Retinal pigment epithelial cell (primary cell): Measurements from ENCODE around the gene EYA4.

ENCODE experiments used
- DNase-seq: peaks from one replicate; pipeline ENCODE4 v3.0.0-alpha.2; 2010; ENCODE audit warnings: low read depth
- H3K4me3 ChIP-seq: 2 replicates; pipeline ENCODE4 v1.5.1; 2011; ENCODE audit warnings: mild to moderate bottlenecking, low read length, control low read depth, moderate library complexity
- TF ChIP-seq, protein P1 (sequence below): conservative IDR thresholded peaks from 2 replicates; pipeline ENCODE4 v1.5.1; 2011; ENCODE audit warnings: low read depth, low read length, control low read depth, inconsistent platforms

EYA4 gene

GRCh38 chr6:133446789-133447188, 205.6 kb downstream of the EYA4 start:
- TF ChIP-seq, protein P1, sequence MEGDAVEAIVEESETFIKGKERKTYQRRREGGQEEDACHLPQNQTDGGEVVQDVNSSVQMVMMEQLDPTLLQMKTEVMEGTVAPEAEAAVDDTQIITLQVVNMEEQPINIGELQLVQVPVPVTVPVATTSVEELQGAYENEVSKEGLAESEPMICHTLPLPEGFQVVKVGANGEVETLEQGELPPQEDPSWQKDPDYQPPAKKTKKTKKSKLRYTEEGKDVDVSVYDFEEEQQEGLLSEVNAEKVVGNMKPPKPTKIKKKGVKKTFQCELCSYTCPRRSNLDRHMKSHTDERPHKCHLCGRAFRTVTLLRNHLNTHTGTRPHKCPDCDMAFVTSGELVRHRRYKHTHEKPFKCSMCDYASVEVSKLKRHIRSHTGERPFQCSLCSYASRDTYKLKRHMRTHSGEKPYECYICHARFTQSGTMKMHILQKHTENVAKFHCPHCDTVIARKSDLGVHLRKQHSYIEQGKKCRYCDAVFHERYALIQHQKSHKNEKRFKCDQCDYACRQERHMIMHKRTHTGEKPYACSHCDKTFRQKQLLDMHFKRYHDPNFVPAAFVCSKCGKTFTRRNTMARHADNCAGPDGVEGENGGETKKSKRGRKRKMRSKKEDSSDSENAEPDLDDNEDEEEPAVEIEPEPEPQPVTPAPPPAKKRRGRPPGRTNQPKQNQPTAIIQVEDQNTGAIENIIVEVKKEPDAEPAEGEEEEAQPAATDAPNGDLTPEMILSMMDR = no peak
- H3K4me3 ChIP-seq = no peak overlapping the region
- DNase-seq = no peak

- TF ChIP-seq, protein P1 = no peak
- no peak for DNase-seq
- no peak overlapping the region for H3K4me3 ChIP-seq
These were observed 206.8 kb downstream of the EYA4 start for GRCh38 chr6:133447924-133448323.

DNA sequence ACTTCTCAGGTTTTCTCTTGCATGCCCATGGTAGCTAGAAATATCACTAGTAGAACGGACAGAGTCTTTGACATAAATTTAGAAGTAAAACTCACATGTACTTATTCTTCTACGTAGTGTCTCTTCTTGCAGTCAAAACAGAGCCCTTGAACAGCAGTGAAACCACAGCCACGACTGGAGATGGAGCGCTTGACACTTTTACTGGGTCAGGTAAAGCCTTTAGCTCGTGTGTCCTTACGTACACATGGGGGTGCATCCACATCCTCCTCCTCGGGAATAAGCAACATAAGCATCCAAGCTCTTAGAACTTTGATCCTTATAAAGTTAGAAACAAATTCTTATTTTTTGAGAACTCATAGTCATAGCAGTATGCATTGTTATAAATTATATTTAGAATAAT, 215.3 kb downstream of the EYA4 start:
- H3K4me3 ChIP-seq = no peak overlapping the region
- TF ChIP-seq, protein P1 = no peak
- no peak for DNase-seq

GRCh38 chr6:133456944-133457343, 215.8 kb downstream of the EYA4 start:
- DNase-seq = no peak
- H3K4me3 ChIP-seq = no peak overlapping the region
- TF ChIP-seq, protein P1 = no peak

DNA sequence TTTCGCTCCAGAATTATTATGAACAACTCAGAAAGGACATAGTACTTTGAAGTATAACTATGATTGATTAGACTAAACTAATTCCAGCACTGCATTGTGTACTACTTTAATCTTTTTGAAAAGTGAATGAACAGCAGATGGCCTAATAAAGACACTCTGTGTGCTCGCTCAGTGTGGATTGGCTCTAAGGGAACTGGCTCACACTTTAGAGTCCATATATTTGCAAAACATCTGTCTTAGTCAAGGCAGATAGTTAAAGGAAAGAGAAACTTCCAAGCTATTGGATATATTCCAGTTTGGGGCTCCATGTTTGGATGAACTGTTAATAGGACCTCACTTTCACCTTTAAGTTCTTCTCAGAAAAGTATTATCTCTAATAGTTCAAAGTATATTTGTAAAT, 218.9 kb downstream of the EYA4 start:
- no peak overlapping the region for H3K4me3 ChIP-seq
- DNase-seq = no peak
- TF ChIP-seq, protein P1 = no peak

DNA sequence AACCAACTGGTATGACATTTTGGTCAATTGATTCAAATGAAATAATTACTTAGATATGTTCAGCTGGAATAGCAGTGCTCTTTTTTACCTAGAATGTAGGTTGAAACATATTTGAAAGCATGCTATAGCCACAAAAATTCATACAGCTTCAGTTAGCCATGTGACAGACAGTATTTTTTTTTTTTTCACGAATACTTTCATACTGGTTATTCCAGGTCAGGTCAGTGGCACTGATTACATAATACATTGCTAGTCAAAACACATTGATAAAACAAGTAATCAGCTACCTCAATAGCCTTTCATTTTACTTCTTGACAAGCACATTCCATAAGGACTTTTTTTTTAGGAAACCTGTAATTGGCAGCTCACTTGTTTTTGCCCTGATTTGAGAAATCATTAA, 222.6 kb downstream of the EYA4 start:
- TF ChIP-seq, protein P1 = no peak
- no peak for DNase-seq

GRCh38 chr6:133466680-133467079, 225.5 kb downstream of the EYA4 start:
- no peak for DNase-seq
- no peak overlapping the region for H3K4me3 ChIP-seq
- TF ChIP-seq, protein P1 = no peak

More for the DNA sequence above, 222.6 kb downstream of the EYA4 start:
- no peak overlapping the region for H3K4me3 ChIP-seq
